Stimulated activated CD4-positive, alpha-beta T cell treated with anti-CD3 and anti-CD28 coated beads, Interleukin-15, amount 100 ng/mL, for 24 hours (primary cell): ENCODE data around the gene SPINK8.

Source experiments
- DNase-seq: peaks from one replicate; pipeline ENCODE4 v3.0.0-alpha.2; 2020

Gene SPINK8

DNA sequence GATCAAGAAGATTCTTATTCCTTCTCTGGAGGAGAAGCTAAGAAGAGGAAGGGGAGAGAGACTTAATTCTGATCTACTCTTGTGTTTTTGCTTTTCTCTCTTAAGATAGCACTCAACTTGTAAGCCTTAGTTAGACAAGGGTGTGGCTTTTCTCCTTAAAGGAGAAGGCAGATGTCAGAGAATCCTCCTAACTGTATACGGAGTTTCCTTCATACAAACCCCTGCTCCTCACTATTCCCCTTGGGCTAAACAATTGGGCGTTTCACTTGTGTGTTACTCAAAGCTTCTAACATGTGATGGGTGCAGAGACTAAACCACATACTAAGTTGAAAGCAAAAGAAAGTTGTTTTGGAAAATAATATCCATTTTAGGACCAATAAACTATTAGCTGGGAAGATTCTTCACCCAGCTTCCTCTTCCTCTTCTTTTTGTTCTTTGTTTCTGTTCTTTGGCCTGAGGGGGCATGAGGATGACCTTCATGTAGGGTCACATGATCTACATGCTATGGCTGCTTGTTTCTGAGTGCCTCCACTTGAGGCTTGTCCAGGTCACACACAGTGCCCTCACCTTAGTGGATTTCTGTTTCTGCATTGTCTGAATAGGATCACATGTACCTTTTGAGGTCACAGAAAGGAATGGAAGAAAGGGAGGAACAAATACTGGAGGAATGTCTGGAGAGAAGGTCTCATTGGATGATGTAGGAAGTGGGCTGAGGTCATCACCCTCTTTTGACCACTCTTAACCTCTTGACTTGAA lies 14.6 kb downstream of the SPINK8 start:
- DNase-seq: no peak

DNA sequence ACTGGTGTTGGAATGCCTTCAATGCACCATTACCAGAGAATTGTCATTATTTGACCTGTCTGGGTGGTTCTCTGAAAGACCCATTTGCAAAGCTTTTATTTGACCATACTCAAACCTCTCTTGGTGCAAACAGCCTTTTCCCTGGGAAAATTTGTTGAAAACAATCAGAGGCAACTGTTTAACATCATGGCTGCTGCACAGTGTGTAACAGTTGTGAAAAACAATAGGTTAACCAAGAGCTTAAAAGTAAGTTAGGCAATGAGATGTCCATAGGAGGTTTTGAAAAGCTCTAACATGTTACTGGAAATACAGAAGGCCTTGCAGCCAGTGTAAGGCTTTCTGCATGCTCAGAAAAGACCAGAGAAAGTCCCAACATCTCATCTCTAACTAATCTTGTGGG lies 18.9 kb downstream of the SPINK8 start:
- DNase-seq: no peak

DNA sequence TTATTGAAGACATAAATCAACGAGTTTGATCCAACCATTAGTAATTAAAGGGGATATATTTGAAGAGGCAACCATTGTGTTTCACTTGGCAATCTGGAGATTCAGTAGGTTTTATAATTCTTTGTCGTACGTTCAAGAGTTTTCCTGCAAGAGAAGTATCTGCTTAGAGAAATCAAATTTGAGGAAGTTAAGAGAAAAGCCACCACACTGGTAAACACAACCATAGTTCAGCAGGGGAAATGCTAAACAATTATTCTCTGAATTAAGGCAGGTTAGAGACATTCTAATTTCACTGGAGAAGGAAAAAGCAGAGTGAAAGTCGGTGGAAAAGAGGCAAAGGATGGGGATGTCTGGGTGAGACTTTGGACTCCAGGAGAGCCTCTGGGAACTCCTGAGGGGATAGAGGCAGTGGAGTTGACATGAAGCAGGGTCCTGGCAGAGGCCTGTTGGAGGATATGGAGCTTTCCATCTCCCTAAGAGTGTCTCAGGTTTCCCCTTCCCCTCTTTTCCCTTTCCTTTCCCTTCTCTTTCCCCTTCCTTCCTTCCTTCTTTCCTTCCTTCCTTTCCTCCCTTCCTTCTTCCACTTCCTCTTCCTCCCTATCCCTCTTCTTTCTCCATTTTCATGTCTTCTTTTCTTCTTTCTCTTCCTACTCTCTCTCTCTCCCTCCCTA lies 26.5 kb downstream of the SPINK8 start:
- no peak for DNase-seq

DNA sequence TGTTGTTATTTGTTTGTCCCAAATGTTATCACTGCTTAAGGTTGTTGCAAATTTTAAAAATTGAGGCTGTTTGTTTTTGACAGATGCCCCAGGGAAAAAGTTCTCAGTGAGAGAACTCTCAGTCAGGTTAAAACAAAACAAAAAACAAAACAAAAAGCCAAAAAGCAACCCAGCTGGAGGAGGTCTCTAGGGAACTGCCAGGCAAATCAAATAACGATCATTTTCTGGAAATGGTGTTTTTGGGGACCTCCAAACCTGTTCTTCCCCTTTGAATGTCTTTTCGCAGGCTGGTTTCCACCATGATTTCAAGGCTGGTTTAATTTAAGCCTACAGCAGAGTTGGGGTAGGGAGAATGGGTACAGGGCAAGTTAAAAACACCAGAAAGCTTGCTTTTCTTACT lies 27.2 kb downstream of the SPINK8 start:
- no peak for DNase-seq

DNA sequence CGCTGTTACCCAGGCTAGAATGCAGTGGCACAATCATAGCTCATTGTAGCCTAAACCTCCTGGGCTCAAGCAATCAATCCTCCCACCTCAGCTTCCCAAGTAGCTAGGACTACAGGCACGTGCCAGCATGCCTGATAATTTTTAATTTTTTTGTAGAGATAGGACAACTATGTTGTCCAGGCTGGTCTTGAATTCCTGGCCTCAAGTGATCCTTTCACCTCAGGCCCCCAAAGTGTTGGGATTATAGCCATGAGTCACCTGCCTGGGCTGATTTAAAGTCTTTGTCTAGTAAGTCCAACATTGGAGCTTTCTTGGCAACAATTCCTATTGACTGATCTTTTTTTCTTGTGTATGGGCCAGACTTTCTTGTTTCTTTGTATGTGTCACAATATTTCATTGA lies 28.1 kb downstream of the SPINK8 start:
- DNase-seq: no peak

DNA sequence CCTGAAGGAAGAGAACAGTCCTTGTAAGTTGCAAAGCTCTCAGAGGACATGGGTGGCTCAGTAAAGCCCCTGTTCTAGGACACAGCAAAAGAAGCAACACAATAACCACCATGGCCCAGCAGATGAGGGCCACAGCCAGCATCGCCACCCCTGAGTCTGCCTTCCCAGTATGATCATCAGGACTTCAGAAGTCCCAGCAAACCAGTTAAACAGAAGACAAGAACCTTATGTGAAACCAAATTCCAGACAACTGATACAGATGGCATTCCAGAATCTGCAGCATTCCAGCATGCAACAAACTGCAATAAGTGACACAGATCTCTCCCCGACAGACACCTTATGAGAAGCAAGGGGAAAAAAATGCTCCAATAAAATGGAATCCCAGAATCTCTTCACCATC lies 30.4 kb downstream of the SPINK8 start:
- no peak for DNase-seq

DNA sequence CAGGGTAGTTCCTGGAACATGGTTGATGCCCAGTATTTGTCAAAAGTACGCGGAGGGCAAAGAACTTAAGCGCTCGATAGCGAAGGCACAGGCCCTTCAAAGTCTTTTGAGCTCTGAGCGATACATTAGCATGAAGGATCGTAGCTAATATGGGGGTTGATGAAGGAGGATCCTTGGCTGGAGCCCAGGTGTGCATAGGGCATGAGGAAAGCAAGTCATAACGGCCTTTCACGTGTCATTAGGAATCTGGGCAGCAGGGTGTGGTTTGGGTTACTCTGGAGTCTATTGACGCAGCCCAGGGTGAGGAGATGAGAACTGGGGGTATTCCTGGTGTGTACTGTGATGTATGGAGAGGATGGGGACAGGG lies 31.7 kb downstream of the SPINK8 start:
- DNase-seq: peak; percentile 43

DNA sequence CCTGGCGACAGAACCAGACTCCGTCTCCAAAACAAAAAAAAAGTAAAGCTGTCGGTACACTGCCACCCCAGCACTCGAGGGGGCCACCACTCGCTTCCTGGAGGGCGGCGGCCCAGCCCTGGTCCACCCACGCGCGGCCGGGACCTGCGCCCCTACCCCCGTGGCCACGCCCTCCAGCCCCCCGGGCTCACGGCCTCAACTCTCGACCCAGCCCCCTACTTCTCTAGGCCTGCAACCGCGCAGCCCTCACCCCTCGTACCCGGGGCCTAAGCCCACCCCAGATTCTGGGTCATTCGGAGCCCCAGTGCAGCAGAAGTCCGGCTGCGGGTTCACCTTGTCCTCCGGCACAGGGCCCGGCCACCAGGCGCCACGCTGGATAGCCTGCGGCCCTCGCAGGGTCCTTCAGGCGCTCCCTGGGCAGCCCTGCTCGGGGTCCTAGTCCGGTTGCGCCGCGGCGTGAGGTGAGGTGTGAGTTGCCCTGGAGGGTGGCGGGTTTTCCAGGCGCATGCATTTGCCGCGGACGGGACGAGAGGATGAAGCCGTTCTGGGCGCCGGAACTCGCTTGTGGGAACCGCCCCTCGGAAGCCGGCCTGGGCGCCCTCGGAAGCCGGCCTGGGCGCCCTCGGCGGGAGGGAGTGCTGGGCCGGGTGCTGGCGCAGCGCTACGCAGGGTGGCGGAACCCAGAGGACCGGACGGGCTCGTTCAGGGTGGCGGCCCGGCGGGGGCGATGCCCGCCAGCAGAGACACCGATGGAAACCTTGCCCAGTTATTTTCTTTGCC lies 32.3 kb downstream of the SPINK8 start, which contains the start of gene NME6:
NME6 (minus strand) TSS at position 348 of the 780 bp plus-strand sequence.
- DNase-seq: peak; percentile 96

DNA sequence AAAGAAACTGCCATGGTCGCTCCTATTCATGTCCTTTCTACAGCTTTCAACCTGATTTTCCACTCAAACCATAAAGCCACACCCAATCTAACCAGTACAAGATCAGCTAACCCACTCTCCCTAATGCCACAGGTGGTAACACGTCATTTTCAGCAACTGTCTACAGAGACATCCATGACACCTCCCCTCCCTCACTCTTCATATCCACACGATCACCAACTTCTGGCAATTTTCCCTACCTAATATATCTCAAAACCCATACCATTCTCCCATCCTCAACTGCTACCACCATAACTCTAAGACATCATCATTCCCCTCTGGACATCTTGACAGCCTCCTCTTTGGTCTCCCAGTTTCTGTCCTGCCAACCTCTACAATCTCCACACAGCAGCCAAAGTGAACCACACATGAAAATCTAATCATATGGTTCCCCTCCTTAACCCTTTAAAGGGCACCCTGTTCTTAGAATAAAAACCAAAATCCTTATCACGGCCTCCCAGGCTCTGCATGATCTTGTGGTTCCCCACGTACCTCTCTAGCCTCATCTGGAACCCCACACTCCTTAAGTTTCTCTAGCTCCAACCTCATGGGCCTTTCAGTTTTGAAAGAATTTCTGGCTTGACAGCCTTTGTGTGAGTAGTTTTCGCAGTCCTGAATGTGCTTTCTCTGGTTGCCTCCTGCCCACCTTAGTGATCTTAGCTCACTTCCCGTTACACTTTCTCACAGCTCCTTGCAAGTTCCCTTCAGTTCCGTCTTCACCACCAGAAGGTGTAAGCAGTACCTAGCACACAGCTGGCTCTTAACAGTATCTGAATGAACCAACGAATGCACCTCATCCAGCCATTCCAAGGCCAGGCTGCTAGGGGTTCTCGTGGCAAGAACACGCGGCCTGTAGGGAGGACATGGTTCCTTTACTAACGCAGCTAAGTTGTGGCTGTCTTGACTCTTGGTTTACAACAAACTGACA lies 33.4 kb downstream of the SPINK8 start:
- peak; percentile 30 for DNase-seq

DNA sequence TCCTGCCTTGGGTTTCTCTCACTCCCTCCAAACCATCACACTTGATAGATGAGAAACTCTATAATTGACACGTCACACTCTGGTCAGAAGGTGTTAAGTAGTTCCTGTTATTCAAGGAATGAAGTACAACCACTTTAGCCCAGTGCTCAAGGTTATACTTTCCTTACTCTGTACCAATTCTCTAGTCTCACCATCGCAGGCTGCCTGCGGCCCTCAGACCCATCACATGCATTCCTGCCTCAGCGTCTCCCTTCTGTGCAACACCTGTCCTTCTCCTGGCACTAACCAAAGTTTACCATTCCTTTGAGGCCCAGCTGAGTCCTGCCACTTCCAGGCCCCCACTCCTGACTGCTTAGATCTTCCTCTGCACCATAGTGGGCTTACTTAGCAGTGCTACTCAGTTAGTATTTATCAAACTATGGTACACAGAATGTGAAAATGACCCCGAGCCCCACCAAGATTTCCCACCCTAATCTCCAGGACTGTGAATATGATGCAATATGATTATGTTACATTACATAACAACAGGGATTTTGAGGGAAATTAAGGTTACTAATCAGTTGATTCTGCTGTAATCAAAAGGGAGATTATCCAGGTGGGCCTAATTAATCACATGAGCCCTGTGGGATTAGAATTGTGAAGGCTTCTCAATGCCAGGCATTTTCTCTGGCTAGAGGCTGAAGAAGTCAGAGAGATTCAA lies 36.2 kb downstream of the SPINK8 start:
- DNase-seq: no peak

DNA sequence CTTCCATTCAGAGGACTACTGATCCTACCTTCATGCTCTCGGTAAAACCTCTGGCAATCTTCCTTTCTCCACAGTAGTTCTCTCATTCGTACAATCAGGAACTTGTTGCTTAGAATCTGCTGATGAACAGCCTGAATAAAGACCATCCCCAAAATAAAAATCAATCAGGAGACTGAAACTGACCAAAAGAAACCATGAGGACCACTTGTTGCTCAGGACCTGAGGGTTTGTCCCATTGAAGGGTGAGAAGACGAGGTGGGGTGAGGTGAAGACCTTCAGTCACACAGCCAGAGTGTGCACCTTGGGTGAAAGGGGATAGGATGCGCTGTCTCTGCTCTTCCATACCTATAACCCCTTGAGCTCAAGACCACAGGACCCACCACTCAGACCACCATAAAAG lies 36.8 kb downstream of the SPINK8 start:
- DNase-seq: no peak

DNA sequence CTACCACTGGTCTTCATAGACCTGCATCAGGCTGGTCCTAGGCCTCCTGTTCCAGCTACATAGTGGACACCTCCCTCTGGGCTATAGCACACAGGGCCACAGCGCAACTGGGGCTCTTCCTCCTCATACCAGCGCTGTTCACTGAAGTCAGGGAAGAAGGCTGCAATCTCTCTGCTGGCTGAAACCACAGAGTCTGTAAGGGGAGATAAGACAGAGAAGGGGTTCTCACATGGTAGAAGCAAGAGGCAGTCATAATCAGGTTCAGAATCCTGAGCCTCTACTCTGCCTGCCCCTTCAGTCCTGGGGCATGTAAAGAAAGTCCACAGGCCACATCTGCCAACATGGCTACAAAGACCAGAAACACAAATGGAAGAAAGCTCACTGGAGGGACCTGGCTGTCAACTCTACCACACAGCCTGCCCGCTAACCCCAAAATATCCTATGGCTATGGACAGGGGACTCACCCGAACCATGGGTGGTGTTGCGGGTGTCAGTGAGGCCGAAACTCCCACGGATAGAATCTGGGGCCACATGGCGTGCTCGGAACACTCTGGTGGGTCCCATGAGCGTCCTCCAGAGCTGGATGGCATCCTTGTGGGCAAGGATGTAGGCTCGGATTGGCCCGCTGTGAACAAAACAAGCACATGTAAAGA lies 38.7 kb downstream of the SPINK8 start:
- no peak for DNase-seq

DNA sequence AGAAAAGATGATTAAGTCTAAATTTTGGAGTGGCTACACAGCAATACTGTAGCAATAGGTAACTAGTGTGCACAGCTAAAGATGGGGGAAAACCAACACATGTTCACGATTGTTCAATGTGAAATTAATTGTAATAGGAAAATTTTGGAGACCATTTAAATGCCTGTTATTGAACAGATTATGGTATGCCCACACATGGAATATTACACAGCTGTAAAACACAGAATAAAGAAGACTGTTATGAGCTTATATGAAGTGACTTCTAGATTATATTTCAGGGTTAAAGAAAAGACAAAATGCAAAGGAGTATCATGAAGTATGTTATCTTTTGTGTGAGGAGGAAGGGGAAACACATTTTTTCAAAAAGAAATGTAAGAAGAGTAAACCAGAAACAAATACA lies 43.8 kb downstream of the SPINK8 start:
- DNase-seq: no peak

DNA sequence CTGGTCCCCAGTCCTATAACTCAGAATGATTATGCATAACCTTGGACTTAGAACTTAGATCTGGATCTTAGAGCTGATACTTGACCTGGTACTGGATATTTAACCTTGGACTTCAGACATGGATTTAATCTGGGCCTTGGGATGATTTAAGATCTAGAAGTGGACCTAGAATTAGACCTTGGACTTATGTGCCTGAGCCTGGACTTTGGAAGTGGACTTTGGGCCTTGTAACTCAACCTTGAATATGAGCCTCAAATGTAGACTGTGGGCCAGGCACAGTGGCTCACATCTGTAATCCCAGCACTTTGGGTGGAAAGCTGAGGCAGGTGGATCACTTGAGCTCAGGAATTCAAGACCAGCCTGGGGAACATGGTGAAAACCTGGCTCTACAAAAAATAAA lies 46.4 kb downstream of the SPINK8 start:
- DNase-seq: no peak

DNA sequence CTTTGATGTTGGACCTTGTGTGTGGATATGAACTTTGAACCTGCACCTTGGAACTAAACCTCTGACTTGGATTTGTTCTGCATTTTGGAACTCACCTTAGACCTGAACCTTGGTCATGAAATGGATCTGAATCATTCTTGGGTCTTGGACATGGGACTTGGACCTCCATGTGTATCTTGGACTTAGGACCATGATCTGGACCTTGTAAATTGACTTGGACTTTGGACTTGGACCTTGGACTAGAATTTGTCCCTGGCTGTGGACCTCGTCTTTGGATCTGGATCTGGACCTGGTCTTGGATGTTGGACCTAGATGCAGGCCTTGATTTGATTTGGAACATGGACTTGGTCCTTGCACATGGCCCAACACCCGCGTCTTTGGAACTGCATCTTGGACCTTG lies 47.2 kb downstream of the SPINK8 start:
- no peak for DNase-seq

DNA sequence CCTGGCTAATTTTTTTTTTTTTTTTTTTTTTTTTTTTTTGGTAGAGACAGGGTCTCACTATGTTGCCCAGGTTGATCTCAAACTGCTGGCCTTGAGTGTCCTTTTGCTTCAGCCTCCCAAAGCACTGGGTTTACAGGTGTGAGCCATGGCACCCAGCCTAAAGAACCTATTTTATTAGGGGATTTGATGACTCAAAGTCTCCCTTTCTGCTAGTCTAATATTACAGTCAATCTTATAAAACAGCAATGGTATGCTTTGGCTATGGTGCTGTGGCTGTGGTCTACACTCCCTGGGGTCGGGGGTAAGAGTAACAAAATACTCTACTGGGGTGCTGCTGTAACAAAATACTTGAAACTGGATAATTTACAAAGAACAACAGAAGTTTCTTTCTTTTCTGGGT lies 47.8 kb downstream of the SPINK8 start:
- no peak for DNase-seq

DNA sequence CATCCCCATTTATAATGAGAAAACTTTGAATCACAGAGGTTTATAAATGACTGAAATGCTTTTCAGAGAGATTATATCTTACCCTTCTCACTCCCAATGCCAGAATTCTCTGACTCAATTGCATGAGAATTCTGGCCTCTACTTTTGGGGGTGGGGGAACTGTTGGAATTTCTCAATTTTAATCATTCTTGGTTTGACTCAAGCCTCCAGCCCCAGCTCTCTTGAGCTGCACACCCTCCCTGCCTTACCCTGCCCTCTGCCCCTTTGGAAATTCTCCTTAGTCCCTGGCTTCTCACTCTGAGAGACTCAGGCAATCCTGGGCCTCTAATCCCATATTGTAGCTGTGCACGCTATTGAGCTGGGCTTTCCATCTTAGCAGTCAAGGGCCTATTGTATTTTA lies 48.3 kb downstream of the SPINK8 start:
- no peak for DNase-seq

DNA sequence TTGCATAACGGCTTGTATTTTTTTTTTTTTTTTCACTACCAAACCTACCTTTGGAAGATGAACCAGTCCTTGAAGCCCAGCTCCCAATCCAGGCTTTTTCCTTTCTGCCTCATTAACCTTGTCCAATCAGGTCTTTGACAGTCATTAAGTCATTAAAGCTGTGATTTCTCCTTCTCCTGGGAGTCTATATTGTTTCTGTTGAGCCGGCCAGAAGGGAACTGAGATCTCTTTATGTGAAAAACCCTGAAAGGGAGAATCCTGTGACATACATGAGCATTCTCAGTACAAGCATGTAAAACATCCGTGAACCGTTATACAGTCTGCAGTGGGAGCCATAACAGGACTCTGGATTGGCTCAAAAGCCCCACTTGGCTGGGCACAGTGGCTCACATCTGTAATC lies 52.6 kb downstream of the SPINK8 start:
- DNase-seq: no peak

DNA sequence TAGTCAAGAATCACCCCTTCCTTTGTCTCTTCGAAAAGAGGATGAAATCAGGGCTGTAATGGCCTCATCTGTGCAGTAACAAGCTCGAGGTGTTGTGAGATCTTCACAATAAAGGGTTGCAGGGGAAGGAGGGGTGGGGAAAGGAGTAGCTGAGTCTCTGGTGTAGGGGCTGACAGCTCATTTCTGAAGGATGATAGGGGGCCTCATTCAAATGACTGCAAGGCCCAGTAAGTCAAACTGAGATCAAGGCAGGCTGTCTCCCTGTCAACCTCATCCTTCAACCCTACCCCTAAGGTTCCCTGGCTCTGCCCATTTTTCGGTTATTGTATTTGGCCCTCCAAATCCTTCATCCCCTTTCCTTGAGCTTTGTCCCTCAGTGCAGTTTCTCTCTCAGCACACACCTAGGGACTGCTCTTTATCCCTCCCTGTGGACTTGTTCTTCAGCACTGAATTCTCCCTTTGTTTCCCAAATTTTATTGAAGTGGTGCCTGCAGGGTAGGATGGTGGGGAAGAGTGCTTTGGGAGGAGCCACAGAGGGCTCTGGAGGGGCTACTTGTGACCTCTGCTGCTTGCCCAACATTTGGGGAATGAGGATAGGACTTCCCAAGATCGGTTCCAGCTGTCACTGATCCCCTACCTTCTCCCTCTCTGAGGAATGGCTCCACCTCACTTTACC lies 54.4 kb downstream of the SPINK8 start:
- no peak for DNase-seq

DNA sequence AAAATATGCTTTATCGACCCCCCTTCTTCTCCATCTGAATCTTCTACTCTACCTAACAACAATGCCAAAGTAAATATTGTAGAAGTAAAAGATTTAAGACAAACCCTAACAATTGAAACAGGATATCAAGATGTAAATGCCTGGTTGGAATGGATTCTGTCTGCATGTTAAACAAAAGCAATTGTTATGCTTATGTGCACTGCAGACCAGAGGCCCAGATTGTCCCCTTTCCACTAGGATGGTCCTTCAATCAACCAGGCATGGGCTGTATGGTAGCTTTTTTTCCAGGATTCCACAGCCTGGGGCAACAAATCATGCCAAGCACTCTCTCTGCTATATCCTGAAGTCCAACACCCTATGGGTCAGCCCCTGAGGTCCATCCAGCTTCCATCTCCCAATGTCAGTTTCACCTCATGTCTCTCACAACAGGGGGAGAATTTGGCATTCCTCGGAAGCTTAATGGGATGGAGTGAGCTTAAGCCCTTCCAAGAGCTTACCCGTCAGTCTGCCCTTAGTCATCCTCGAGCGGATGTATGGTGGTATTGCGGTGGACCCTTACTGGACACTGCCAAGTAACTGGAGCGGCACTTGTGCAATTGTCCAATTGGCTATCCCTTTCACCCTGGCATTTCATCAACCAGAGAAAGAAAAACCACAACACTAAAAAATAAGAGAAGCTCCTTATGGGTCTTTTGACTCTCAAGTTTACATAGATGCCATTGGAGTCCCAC lies 56.4 kb downstream of the SPINK8 start:
- DNase-seq: no peak
